HPDE6-E6E7 (cell line): Measurements from ENCODE around the gene AKT1.

Source experiments
- DNase-seq: peaks from one replicate; pipeline ENCODE4 v3.0.0; 2011; ENCODE audit warnings: missing footprints; ENCODE audit errors: extremely low spot score

AKT1 gene

GRCh38 chr14:104799244-104800014 lies 3.9 kb upstream of the AKT1 start:
- DNase-seq: no peak

GRCh38 chr14:104798300-104799243 lies 3.0 kb upstream of the AKT1 start:
- no peak for DNase-seq

GRCh38 chr14:104797115-104798044 lies 1.8 kb upstream of the AKT1 start:
- no peak for DNase-seq

- DNase-seq: no peak
Measured at GRCh38 chr14:104796687-104797081, 1.1 kb upstream of the AKT1 start.

- DNase-seq: no peak
Measured at GRCh38 chr14:104795781-104796686, 486 bp upstream of the AKT1 start.

- no peak for DNase-seq
Measured at GRCh38 chr14:104794631-104794992, 936 bp downstream of the AKT1 start.

- DNase-seq: no peak
Measured at GRCh38 chr14:104794099-104794498, 1.4 kb downstream of the AKT1 start.

- DNase-seq: no peak
Measured at GRCh38 chr14:104793703-104793959, 1.9 kb downstream of the AKT1 start.

GRCh38 chr14:104792945-104793702 lies 2.4 kb downstream of the AKT1 start:
- DNase-seq: no peak

- no peak for DNase-seq
Measured at GRCh38 chr14:104792101-104792884, 3.3 kb downstream of the AKT1 start.

- DNase-seq: no peak
Measured at GRCh38 chr14:104791425-104791824, 4.1 kb downstream of the AKT1 start.

GRCh38 chr14:104789752-104790743 lies 5.5 kb downstream of the AKT1 start:
- no peak for DNase-seq

- no peak for DNase-seq
Measured at GRCh38 chr14:104788873-104789663, 6.5 kb downstream of the AKT1 start.

GRCh38 chr14:104788161-104788818 lies 7.3 kb downstream of the AKT1 start:
- no peak for DNase-seq

- DNase-seq: no peak
Measured at GRCh38 chr14:104787736-104788135, 7.8 kb downstream of the AKT1 start.

GRCh38 chr14:104786726-104787675 lies 8.5 kb downstream of the AKT1 start:
- no peak for DNase-seq
